ENCODE data around the gene BAD.

BAD gene

GRCh38 chr11:64258946-64259532, 25.4 kb downstream of the BAD start:
- TF ChIP-seq POLR2A (IDR thresholded peaks at IDR 0.05; ENCODE audit: low read depth, low read length) (no peak), TAF1 (IDR thresholded peaks at IDR 0.05; ENCODE audit: borderline replicate concordance, low read depth, low read length) (no peak), POLR2AphosphoS5 (IDR thresholded peaks at IDR 0.05; ENCODE audit: low read depth, low read length) (no peak)
- DNase-seq (ENCODE audit: insufficient read length) (no peak), FAIRE-seq (no peak)

DNA sequence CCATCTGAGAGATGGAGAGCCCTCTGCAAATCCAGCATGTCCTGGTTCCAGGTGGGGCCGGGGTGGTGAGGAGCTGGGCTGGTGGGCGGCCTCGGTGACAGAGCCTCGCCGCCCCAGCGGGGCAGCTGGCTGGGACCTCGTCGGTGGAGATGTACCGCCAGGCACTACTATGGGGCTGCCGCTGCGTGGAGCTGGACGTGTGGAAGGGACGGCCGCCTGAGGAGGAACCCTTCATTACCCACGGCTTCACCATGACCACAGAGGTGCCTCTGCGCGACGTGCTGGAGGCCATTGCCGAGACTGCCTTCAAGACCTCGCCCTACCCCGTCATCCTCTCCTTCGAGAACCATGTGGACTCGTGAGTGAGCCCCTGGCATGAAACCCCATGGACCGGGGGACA, 26.1 kb downstream of the BAD start:
- no peak for TF ChIP-seq POLR2A (IDR thresholded peaks at IDR 0.05; ENCODE audit: low read depth, low read length)
- FAIRE-seq (no peak), DNase-seq (ENCODE audit: insufficient read length) (no peak)

- DNase-seq (ENCODE audit: insufficient read length) (no peak), FAIRE-seq (no peak)
- TF ChIP-seq TAF1 (IDR thresholded peaks at IDR 0.05; ENCODE audit: borderline replicate concordance, low read depth, low read length): no peak
- TF ChIP-seq POLR2A (IDR thresholded peaks at IDR 0.05; ENCODE audit: low read depth, low read length): no peak
- TF ChIP-seq POLR2AphosphoS5 (IDR thresholded peaks at IDR 0.05; ENCODE audit: low read depth, low read length): no peak
Observed at GRCh38 chr11:64256300-64256699, 28.2 kb downstream of the BAD start.

- FAIRE-seq (no peak), DNase-seq (ENCODE audit: insufficient read length) (no peak)
- TF ChIP-seq TAF1 (IDR thresholded peaks at IDR 0.05; ENCODE audit: borderline replicate concordance, low read depth, low read length) (no peak), POLR2AphosphoS5 (IDR thresholded peaks at IDR 0.05; ENCODE audit: low read depth, low read length) (no peak), POLR2A (IDR thresholded peaks at IDR 0.05; ENCODE audit: low read depth, low read length) (no peak)
Observed at GRCh38 chr11:64255135-64256128, 29.0 kb downstream of the BAD start.

DNA sequence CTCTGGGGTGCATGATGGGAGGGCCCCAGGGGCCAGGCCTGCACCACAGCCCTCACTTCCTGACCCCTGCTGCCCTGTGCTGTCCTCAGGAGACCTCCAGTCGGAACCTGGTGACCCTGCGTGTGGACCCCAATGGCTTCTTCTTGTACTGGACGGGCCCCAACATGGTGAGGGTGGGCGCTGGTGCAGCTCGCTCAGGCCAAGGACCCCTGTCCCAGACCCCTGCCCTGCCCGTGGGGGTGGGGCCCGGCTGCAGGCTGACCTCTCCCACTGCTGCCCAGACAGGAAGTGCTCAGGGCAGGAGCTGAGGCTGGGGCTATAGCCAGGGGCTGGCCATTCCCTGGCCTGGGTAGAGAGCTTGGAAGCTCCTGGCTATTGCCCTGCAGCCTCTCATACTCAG, 30.1 kb downstream of the BAD start:
- no peak for TF ChIP-seq POLR2A (IDR thresholded peaks at IDR 0.05; ENCODE audit: low read depth, low read length)
- TF ChIP-seq TAF1 (IDR thresholded peaks at IDR 0.05; ENCODE audit: borderline replicate concordance, low read depth, low read length): no peak
- no peak for TF ChIP-seq POLR2AphosphoS5 (IDR thresholded peaks at IDR 0.05; ENCODE audit: low read depth, low read length)
- FAIRE-seq: no peak
- no peak for DNase-seq (ENCODE audit: insufficient read length)

DNA sequence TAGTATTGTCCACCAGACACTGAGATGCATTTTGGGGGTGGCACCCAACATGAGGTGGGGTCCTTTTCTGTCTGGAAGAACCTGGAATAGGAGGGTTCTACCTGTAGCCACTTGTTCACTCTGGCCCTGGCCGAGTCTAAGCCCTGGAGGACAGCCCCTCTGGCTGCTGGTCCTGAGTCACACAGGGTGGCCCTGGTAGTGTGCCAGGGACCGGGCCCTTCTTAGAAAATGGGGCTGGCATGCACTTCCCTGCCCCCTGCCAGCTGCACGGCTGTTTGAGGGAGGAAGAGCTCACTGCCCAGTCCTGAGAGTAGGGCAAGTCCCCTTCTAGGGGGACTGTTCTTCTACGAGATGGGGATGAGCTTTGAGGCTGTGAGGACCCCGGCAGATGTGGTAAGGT, 31.0 kb downstream of the BAD start:
- DNase-seq (ENCODE audit: insufficient read length) (no peak), FAIRE-seq (no peak)
- TF ChIP-seq POLR2AphosphoS5 (IDR thresholded peaks at IDR 0.05; ENCODE audit: low read depth, low read length): no peak
- TF ChIP-seq POLR2A (IDR thresholded peaks at IDR 0.05; ENCODE audit: low read depth, low read length): no peak
- no peak for TF ChIP-seq TAF1 (IDR thresholded peaks at IDR 0.05; ENCODE audit: borderline replicate concordance, low read depth, low read length)

DNA sequence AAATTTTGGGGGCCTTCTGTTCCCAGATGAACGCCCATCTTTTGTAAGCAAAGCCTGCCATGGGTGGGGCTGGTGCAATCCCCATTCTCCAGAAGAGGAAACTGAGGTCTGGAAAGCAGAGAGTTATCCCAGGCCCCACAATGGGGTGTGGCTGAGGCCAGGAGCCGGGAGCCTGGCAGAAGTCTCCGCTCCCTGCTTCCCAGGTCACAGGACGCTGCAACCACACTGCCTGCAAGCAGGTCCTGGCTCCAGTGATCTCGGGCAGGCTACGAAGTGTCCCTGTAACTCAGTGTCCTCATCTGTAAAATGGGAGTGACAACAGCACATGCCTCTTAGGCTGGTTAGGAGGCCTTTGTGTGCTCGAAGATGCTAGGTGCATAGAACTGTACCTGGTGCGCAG, 31.4 kb downstream of the BAD start:
- FAIRE-seq (no peak), DNase-seq (ENCODE audit: insufficient read length) (no peak)
- TF ChIP-seq POLR2AphosphoS5 (IDR thresholded peaks at IDR 0.05; ENCODE audit: low read depth, low read length) (no peak), TAF1 (IDR thresholded peaks at IDR 0.05; ENCODE audit: borderline replicate concordance, low read depth, low read length) (no peak), POLR2A (IDR thresholded peaks at IDR 0.05; ENCODE audit: low read depth, low read length) (no peak)

DNA sequence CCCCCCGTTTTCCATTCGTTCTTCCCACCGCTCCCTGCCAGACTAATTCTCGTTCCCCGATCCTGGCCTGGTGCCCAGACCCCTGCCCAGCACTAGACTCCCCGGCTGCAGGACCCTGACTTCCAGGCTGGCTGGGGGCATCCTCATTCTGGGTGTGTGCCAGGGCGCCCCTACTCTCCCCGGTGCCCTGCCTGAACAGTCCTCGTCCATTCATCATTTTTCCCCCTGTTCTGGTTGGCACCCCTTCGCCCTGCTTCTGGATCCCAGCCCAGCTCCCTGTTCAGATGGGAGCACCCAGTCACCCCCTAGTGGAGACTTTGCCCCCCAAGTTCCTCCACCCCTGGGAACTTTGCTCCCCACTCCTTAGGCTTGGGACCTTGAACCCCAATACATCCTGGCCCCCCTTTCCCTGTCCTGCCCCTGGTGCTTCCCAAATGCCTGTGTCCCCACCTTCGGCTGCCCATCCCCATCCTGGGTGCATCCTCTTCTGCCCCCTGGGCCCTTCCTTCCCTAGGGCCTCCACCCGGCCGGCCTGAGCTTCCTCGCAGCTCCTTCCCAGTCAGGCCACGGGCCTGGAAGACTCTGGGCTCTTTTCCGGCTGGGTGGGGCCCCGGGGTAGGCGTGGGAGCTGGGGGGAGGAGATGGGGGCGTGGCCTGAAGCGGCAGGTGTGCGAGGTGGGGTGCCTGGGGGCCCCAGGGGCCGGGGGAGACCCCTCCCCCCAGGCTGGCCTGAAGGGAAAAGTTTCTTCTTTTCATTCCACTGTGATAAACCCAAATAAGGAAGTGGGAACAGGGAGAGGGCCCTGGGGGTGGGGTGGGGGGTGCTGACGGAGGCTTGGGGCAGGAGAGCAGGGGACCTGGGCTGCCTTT, 32.2 kb downstream of the BAD start:
- peak; percentile 66 for FAIRE-seq
- peak; percentile 69 for DNase-seq (ENCODE audit: insufficient read length)
- TF ChIP-seq TAF1 (IDR thresholded peaks at IDR 0.05; ENCODE audit: borderline replicate concordance, low read depth, low read length) (no peak), POLR2AphosphoS5 (IDR thresholded peaks at IDR 0.05; ENCODE audit: low read depth, low read length) (no peak), POLR2A (IDR thresholded peaks at IDR 0.05; ENCODE audit: low read depth, low read length) (no peak)

DNA sequence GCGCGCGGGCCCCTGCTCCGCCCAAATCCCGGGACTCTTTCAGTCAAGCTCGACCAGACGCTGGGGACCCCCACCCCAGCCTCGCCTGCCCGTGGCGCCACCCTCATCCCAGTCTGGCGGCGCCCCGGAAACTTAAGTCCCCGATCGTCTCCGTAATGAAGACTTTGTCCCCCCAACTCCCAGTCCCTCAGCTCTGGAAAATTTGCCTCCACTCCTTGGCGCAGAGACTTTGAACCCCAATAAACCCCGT, 32.8 kb downstream of the BAD start:
- FAIRE-seq (no peak), DNase-seq (ENCODE audit: insufficient read length) (no peak)
- no peak for TF ChIP-seq TAF1 (IDR thresholded peaks at IDR 0.05; ENCODE audit: borderline replicate concordance, low read depth, low read length)
- no peak for TF ChIP-seq POLR2A (IDR thresholded peaks at IDR 0.05; ENCODE audit: low read depth, low read length)
- no peak for TF ChIP-seq POLR2AphosphoS5 (IDR thresholded peaks at IDR 0.05; ENCODE audit: low read depth, low read length)

DNA sequence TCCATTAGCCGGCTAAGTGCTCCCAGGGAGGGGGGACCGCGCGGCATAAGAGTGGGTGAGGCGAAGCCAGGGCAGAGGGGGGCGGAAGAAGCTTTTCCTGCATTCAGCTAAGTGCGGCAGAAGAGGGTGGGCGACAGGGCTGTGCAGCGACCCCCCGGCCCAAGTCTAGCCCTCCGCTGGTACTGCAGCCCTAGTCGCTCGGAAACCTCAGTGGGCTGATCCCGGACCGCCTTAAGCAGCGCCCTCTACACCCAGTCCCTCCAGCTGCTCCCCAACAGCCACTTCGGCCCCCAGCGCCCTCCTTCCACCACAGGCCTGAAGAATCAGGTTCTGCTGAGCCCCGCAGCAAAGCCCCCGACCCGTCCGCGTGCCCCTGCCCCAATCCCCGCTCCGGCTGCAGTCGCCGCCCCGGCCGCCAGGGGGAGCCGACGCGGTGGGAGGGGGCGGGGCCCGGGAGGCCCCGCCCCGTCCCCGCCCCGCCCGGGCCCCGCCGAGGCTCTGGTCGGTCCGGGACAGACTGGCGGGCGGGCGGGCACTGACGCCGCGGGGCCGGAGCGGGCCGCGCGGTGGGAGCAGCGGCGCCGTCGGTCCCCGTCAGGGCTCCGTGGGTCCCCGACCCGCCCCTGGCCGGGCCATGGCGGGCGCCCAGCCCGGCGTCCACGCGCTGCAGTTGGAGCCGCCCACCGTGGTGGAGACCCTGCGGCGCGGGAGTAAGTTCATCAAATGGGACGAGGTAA, 33.3 kb downstream of the BAD start, which contains the start of gene PLCB3:
TSS of gene PLCB3 (plus strand) at position 515 of the 737 bp plus-strand sequence. CDS start at position 635, 120 bp downstream.
- FAIRE-seq: peak; percentile 79
- TF ChIP-seq TAF1 (IDR thresholded peaks at IDR 0.05; ENCODE audit: borderline replicate concordance, low read depth, low read length): no peak
- peak; percentile 44; the same call in 1 of the 2 replicates for TF ChIP-seq POLR2A (IDR thresholded peaks at IDR 0.05; ENCODE audit: low read depth, low read length)
- DNase-seq (ENCODE audit: insufficient read length): peak; percentile 93

Measured in GM12892 (cell line).